NCI-H146 treated with DMSO at 0.1 percent for 48 hours (cell line): Measurements from ENCODE around the gene MAF.

Experiments used
- DNase-seq: peaks from one replicate; lab custom pipeline; 2025; ENCODE audit not compliant: unreplicated experiment; lab: John Stamatoyannopoulos, UW

MAF gene

DNA sequence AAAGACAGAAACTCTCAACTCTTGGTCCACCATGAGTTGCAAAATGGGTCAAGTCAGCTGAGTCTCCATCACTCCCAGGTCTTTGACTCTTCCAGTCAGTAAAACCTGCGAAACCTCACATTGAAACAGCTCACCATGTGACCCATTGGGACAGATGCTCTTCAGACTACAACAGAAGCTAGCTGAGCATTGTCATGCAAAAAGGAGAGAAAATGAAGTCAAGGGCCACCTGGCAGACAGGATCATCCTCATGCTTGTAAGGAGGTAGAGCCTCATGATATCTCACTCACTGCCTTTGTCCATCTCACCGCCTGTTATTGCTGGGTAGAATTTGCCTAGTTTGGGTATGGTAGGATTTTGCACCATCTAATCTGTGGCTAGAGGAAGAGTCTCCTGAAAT is 50.2 kb downstream of the MAF start:
- no peak for DNase-seq

DNA sequence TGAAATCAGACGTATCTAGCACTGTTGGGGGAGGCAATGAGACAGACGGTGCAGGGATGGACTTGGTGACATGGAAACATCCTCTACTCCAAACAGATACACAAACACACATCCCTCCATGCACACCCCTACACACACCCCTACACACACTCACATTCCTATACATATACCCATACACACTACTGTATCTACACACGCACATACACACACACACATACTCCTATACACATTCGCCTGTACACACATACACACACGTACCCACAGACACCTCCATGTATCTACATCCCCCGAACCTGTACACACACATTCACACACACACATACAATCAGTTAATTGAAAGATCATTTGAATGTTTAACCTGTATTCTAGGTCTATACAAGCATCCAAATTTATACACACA is 53.5 kb downstream of the MAF start:
- no peak for DNase-seq
